ENCODE measurements around the gene ANKFY1. TPM values are rescaled to one million over a fixed set of nuclear protein-coding genes. Genes with fewer than 3 reads are reported as not detected.
A peak's percentile ranks its signal among the peaks of the same experiment; 100 is the strongest.

The ANKFY1 gene, protein sequence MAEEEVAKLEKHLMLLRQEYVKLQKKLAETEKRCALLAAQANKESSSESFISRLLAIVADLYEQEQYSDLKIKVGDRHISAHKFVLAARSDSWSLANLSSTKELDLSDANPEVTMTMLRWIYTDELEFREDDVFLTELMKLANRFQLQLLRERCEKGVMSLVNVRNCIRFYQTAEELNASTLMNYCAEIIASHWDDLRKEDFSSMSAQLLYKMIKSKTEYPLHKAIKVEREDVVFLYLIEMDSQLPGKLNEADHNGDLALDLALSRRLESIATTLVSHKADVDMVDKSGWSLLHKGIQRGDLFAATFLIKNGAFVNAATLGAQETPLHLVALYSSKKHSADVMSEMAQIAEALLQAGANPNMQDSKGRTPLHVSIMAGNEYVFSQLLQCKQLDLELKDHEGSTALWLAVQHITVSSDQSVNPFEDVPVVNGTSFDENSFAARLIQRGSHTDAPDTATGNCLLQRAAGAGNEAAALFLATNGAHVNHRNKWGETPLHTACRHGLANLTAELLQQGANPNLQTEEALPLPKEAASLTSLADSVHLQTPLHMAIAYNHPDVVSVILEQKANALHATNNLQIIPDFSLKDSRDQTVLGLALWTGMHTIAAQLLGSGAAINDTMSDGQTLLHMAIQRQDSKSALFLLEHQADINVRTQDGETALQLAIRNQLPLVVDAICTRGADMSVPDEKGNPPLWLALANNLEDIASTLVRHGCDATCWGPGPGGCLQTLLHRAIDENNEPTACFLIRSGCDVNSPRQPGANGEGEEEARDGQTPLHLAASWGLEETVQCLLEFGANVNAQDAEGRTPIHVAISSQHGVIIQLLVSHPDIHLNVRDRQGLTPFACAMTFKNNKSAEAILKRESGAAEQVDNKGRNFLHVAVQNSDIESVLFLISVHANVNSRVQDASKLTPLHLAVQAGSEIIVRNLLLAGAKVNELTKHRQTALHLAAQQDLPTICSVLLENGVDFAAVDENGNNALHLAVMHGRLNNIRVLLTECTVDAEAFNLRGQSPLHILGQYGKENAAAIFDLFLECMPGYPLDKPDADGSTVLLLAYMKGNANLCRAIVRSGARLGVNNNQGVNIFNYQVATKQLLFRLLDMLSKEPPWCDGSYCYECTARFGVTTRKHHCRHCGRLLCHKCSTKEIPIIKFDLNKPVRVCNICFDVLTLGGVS
- total RNA-seq (10 to 100 TPM; 52.4 to 84.5 (median 69.7) TPM), polyA plus RNA-seq (10 to 100 TPM; 11.7 to 19.7 TPM), total RNA-seq (88.4 reads per million, percentile 82 among the genes with 10 or more reads in this experiment)

DNA sequence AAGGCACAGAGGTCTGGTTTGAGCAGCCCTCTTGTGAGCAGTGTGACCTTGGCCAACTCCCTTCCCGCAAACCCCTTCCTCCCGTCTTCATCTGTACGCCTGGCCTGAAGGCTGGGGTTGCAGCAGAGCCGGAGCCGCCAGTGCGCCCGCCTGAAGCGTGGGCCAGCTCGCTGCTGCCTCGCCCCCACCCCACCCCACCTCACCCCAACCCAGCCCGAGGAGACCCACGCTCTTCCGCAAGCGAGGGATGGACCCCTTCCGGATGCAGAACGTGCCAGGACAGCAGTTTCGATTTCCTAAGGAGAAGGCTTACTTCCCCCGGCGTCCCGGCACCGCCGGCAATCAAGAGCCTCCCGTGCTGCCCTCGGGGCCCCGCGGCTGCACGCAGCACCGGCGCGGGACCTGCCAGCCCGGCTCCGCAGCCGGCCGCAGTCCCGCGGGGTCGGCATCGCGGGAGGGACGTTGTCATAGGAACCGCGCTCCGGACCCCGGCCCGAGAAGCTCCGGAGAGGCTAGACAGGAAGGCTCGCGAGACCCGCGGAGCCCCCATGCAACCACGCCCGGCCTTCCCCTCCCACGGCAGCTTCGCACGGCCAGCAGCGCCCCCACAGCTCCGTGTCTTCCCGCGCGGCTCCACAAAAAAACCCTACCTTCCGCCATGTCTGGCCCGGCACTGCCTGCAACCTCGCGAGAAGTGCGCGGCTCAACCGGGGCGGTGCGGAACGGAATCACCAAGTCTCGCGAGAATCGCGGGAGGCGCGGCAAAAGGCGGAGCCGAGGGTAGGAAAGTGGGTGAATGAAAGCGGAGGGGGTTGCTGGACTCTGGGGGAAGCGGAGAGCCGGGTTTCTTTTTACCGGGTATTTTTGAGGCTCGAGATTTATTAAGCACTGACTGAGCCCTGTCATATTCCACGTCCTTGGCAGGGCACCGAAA, at the start of gene ANKFY1:
Gene ANKFY1, minus strand, starts transcription at position 698 of the 934 bp plus-strand sequence. Its CDS starts 38 bp downstream, at position 660.
- H3K4me1 Mint-ChIP-seq = peaks cover 27 to 49% (median 41%) of the 10 kb centered on the region in 7 donors
- peak; percentile 98 for ATAC-seq
- Histone ChIP-seq H3K4me3 (ENCODE audit: low read length) (peak within 1 kb of the TSS; percentile 73), H3K27ac (ENCODE audit: low read depth, low read length) (peak within 1 kb of the TSS; percentile 94), H3K36me3 (ENCODE audit: control insufficient read depth in 2 of 3, insufficient read depth in 3 of 3, low read length in 3 of 3) (peaks cover 0 to 21% (median 0%) of the 10 kb centered on the region in 3 experiments), H3K4me1 (ENCODE audit: control insufficient read depth in 2 of 2, insufficient read depth in 2 of 2, low read length in 2 of 2) (peaks cover 16 to 17% of the 10 kb centered on the region in 2 donors), H3K9me3 (ENCODE audit: control insufficient read depth in 2 of 3, low read length in 3 of 3) (no peaks in the 10 kb centered on the region), H3K27me3 (ENCODE audit: control insufficient read depth in 2 of 2, insufficient read depth in 2 of 2, low read length in 2 of 2) (no peaks in the 10 kb centered on the region)
- H3K4me3 Mint-ChIP-seq = peak within 1 kb of the TSS; percentile 89 to 99 (median 94)
- peaks cover 5 to 36% (median 11%) of the 10 kb centered on the region in 5 donors for H3K36me3 Mint-ChIP-seq
- ChIA-PET POLR2A (interaction anchor here (0.6 to 1.6 kb wide), 6 partner anchors 9 to 237 kb away, joined by 3 to 6 read pairs (median 4); partner anchors contain the start of genes CYB5D2, UBE2G1 and ZZEF1), CTCF (interaction anchor here (0.9 to 1.0 kb wide), 2 partner anchors 13 to 63 kb away, joined by 3 to 4 read pairs; no protein-coding TSS in a partner anchor)
- DNase-seq = peak; percentile 95 to 99 (median 97)
- no peaks in the 10 kb centered on the region for H3K27me3 Mint-ChIP-seq
- intact Hi-C loops (cut with micrococcal nuclease) = loop anchor here (1.0 to 5.0 kb wide), 10 partner anchors 46 to 1926 kb away; partner anchors contain the start of genes CYB5D2 (in 2 of the 2), UBE2G1 (in 2 of the 2), ZZEF1 (in 2 of the 2) and CTNS (in 1 of the 2)
- H3K27ac Mint-ChIP-seq = peak within 1 kb of the TSS; percentile 82 to 98 (median 95)
- H3K9me3 Mint-ChIP-seq = peaks cover 0 to 6% (median 0%) of the 10 kb centered on the region in 11 donors

DNA sequence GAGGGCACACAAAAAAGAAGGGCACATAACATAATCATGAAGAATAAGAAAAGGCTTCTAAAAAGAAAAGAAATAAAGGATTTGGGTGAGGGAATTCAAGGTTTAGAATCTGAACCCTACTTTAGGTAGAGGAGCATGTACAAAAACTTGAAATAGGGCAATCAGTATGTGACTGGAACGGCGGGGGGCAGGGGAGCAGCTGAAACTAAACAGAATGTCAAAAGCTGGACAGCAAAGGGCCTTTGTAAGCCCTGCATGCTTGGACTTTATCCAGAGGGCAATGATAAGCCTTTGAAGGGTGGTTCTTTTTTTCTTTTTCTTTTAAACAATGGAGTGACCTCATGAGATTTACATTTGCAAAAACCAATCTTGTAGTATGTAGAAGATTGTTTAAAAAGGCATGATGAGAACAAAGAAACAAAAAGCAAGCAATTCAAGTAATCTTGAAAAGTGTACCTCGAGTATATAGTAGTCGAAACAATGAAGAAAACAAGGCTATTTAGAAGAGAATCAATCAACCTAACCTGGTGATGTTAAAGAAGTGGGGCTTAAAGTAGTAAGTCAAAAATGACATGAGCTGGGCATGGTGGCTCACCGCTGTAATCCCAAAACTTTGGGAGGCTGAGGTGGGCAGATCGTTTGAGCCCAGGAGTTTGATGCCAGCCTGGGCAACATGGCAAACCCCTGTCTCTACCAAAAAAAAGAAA, 46.7 kb upstream of the ANKFY1 start:
- intact Hi-C loops (cut with micrococcal nuclease) = loop anchor here in 1 of 2 donors (2.0 kb wide), 1 partner anchor 14 kb away; no protein-coding TSS in a partner anchor

DNA sequence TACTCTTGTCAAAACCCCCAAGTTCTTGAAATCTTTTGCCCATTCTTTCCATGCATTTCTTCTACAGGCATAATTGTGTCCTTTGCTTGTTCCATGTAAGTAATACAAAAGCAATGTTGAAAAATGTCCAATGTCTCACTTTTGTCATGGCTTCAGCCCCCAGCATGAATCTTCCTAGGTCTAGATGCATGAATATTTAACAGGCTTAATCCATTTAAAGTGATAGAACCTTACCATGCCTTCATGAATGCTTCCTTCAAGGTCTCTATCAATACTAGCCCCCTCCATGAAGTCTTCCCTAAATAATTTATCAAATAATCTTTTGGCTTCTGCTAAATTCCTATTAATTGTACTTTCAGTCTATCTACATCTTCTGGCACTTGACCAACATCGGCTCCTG, 46.1 kb upstream of the ANKFY1 start:
- ATAC-seq (no peak), DNase-seq (no peak)
- Histone ChIP-seq H3K27me3 (ENCODE audit: control insufficient read depth in 2 of 2, insufficient read depth in 2 of 2, low read length in 2 of 2) (no peaks in the 10 kb centered on the region), H3K27ac (ENCODE audit: low read depth, low read length) (no peak overlapping the region), H3K9me3 (ENCODE audit: control insufficient read depth in 2 of 3, low read length in 3 of 3) (no peaks in the 10 kb centered on the region), H3K4me1 (ENCODE audit: control insufficient read depth in 2 of 2, insufficient read depth in 2 of 2, low read length in 2 of 2) (peaks cover 18 to 36% of the 10 kb centered on the region in 2 donors), H3K4me3 (ENCODE audit: low read length) (no peak overlapping the region), H3K36me3 (ENCODE audit: control insufficient read depth in 2 of 3, insufficient read depth in 3 of 3, low read length in 3 of 3) (peaks cover 0 to 4% (median 0%) of the 10 kb centered on the region in 3 experiments)
- CTCF ChIA-PET = no interaction called here
- no peaks in the 10 kb centered on the region for H3K9me3 Mint-ChIP-seq
- POLR2A ChIA-PET = no interaction called here
- H3K27me3 Mint-ChIP-seq = no peaks in the 10 kb centered on the region
- intact Hi-C loops (cut with micrococcal nuclease) = loop anchor here in 1 of 2 donors (2.0 kb wide), 1 partner anchor 13 kb away; no protein-coding TSS in a partner anchor
- H3K4me3 Mint-ChIP-seq = peak overlapping the region in 3 of 10 donors; percentile 24 to 41 (median 28)
- H3K36me3 Mint-ChIP-seq = peaks cover 0 to 8% (median 0%) of the 10 kb centered on the region in 5 donors
- peak overlapping the region in 8 of 9 donors; percentile 2 to 79 (median 60) for H3K27ac Mint-ChIP-seq
- peaks cover 45 to 72% (median 64%) of the 10 kb centered on the region in 7 donors for H3K4me1 Mint-ChIP-seq

More for the DNA sequence above, 46.7 kb upstream of the ANKFY1 start:
- peaks cover 0 to 5% (median 0%) of the 10 kb centered on the region in 5 donors for H3K36me3 Mint-ChIP-seq
- no peaks in the 10 kb centered on the region for H3K9me3 Mint-ChIP-seq
- Histone ChIP-seq H3K4me1 (ENCODE audit: control insufficient read depth in 2 of 2, insufficient read depth in 2 of 2, low read length in 2 of 2) (peaks cover 18 to 36% of the 10 kb centered on the region in 2 donors), H3K27me3 (ENCODE audit: control insufficient read depth in 2 of 2, insufficient read depth in 2 of 2, low read length in 2 of 2) (no peaks in the 10 kb centered on the region), H3K9me3 (ENCODE audit: control insufficient read depth in 2 of 3, low read length in 3 of 3) (no peaks in the 10 kb centered on the region), H3K4me3 (ENCODE audit: low read length) (no peak overlapping the region), H3K36me3 (ENCODE audit: control insufficient read depth in 2 of 3, insufficient read depth in 3 of 3, low read length in 3 of 3) (peaks cover 0 to 4% (median 0%) of the 10 kb centered on the region in 3 experiments), H3K27ac (ENCODE audit: low read depth, low read length) (no peak overlapping the region)
- H3K4me1 Mint-ChIP-seq = peaks cover 46 to 73% (median 68%) of the 10 kb centered on the region in 7 donors
- H3K27ac Mint-ChIP-seq = peak overlapping the region in 8 of 9 donors; percentile 2 to 79 (median 60)
- H3K27me3 Mint-ChIP-seq = no peaks in the 10 kb centered on the region
- no peak for ATAC-seq
- CTCF ChIA-PET = no interaction called here
- H3K4me3 Mint-ChIP-seq = peak overlapping the region in 4 of 10 donors; percentile 24 to 41 (median 26)
- DNase-seq = no peak
- POLR2A ChIA-PET = no interaction called here

DNA sequence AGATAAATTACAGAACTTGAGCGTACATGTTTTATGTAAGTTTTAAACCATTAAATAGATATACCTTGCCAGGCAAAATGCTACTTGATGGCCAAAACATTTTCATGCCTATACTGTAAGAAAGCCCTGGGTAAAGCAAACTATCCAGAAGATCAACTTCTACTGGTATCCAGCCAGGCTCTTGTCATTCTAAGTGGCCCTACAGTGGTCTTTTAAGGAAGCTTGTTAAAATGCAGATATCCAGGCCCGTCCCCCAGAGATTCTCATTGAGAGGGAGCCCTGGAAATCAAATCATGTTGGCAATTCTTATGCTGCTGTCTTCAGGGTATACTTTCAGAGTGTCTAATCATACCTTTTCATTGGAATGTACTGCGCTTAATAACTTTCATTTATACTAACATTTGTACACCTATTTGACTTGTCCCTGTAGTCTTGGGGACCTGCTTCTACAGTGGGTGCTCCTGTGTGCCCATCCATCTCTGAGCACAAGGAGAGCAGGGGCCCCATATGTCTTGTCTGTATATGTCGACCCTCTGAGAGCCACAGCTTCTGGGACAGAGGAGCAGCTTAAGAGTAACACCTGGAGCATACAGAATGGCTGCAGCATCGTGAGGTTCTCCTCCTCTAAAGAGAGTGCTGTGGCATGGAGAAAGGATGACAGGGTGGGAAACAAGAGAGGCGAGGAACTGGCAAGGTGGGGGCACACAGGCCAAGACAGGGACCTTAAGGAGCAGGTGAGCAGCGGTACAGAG, 43.6 kb upstream of the ANKFY1 start:
- Histone ChIP-seq H3K27me3 (ENCODE audit: control insufficient read depth in 2 of 2, insufficient read depth in 2 of 2, low read length in 2 of 2) (no peaks in the 10 kb centered on the region), H3K4me3 (ENCODE audit: low read length) (no peak overlapping the region), H3K36me3 (ENCODE audit: control insufficient read depth in 2 of 3, insufficient read depth in 3 of 3, low read length in 3 of 3) (peaks cover 0 to 8% (median 0%) of the 10 kb centered on the region in 3 experiments), H3K9me3 (ENCODE audit: control insufficient read depth in 2 of 3, low read length in 3 of 3) (no peaks in the 10 kb centered on the region), H3K4me1 (ENCODE audit: control insufficient read depth in 2 of 2, insufficient read depth in 2 of 2, low read length in 2 of 2) (peaks cover 9 to 25% of the 10 kb centered on the region in 2 donors), H3K27ac (ENCODE audit: low read depth, low read length) (no peak overlapping the region)
- peaks cover 32 to 53% (median 44%) of the 10 kb centered on the region in 7 donors for H3K4me1 Mint-ChIP-seq
- H3K4me3 Mint-ChIP-seq = no peak overlapping the region
- peak overlapping the region in 7 of 9 donors; percentile 10 to 70 (median 40) for H3K27ac Mint-ChIP-seq
- intact Hi-C loops (cut with micrococcal nuclease) = no loop called here
- H3K27me3 Mint-ChIP-seq = no peaks in the 10 kb centered on the region
- ATAC-seq (no peak), DNase-seq (no peak)
- ChIA-PET POLR2A (interaction anchor here (0.5 kb wide), 1 partner anchor 51 kb away, joined by 3 read pairs; no protein-coding TSS in a partner anchor), CTCF (no interaction called here)
- H3K36me3 Mint-ChIP-seq = peaks cover 0 to 11% (median under 1%) of the 10 kb centered on the region in 5 donors
- no peaks in the 10 kb centered on the region for H3K9me3 Mint-ChIP-seq

All from naive thymus-derived CD4-positive, alpha-beta T cell (primary cell).